ENCODE measurements around the gene NECTIN4. TPM values are rescaled to one million over a fixed set of nuclear protein-coding genes. Genes with fewer than 3 reads are reported as not detected.

Gene NECTIN4
- total and polyA plus RNA-seq, 2 of the 13 experiments (the other 11 are each of a cell fraction or from before 2014, with no cell fraction given) = 5.9 to 12.4 TPM

DNA sequence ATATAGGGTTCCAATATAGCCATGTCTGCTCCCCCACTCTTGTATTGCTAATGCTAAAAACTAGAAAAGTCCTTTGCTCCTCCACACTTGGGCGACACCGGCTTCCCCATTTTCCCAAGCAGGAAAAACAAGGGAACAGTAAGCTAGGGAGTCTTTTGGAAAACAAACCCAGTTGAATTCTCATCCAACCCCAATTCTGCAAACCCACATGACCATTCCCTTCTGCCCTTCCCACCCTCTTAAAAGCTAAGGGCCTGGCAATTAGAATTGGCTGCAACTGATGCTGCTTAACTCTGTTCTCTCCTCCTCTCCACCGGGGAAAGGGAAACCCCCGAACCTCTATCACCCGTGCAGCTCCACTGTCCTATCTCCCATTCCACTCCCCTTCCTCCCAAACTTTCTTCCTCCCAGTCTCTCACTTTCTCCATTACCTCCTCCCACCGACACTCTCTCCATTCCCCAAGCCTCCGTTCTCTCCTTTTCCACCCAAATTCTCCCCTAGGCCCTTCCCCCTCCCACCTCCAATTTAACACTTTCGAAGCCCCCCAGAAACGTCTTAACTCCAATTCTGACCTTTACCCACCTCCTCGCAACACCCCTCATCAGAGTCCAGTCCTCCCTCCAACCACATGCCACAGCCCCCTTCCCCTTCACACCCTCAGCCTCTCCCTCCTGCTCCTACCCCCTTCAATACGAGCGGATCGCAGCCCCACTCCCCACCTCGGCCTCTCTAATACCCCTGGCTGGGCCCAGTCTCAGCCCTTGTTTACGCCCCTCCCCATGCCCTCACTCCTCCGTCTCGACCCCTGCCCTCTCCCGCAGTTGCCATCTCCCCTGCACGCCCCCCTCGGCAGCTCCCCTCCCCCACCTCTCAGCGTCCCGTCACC lies 42.4 kb upstream of the NECTIN4 start (continued):
- TF ChIP-seq AGO1 (IDR thresholded peaks at IDR 0.05; ENCODE audit: low read depth, low read length, poor library complexity, severe bottlenecking) (no peak), TFDP2 (CRISPR knock-in tag; IDR thresholded peaks at IDR 0.05) (no peak), ZFP36L1 (CRISPR knock-in tag; IDR thresholded peaks at IDR 0.05) (0 out of 2 replicates have a peak, but pooled peaks have one; percentile 25), JUNB (CRISPR knock-in tag; IDR thresholded peaks at IDR 0.05; ENCODE audit: borderline replicate concordance) (peak; percentile 33; the same call in 1 of the 2 replicates), NBN (conservative IDR thresholded peaks at IDR 0.05) (no peak), ZNF430 (CRISPR knock-in tag; IDR thresholded peaks at IDR 0.05) (no peak), ARNT2 (CRISPR knock-in tag; IDR thresholded peaks at IDR 0.05; ENCODE audit: low read depth) (peak; percentile 30; the same call in 1 of the 2 replicates), MIER2 (CRISPR knock-in tag; IDR thresholded peaks at IDR 0.05) (no peak), LCORL (IDR thresholded peaks at IDR 0.05) (no peak), LCORL (CRISPR knock-in tag; IDR thresholded peaks at IDR 0.05) (0 out of 2 replicates have a peak, but pooled peaks have one; percentile 9), ZNF557 (CRISPR knock-in tag; IDR thresholded peaks at IDR 0.05) (no peak), ZNF605 (CRISPR knock-in tag; IDR thresholded peaks at IDR 0.05) (no peak), ZNF749 (CRISPR knock-in tag; IDR thresholded peaks at IDR 0.05; ENCODE audit: borderline replicate concordance) (0 out of 2 replicates have a peak, but pooled peaks have one; percentile 63), ZFP90 (CRISPR knock-in tag; IDR thresholded peaks at IDR 0.05; ENCODE audit: borderline replicate concordance) (no peak), EEA1 (CRISPR knock-in tag; IDR thresholded peaks at IDR 0.05; ENCODE audit: borderline replicate concordance) (0 out of 2 replicates have a peak, but pooled peaks have one; percentile 52), ZNF691 (CRISPR knock-in tag; IDR thresholded peaks at IDR 0.05; ENCODE audit: borderline replicate concordance, low read depth) (no peak), CENPX (CRISPR knock-in tag; IDR thresholded peaks at IDR 0.05) (no peak)
- TF ChIP-seq, protein P1, sequence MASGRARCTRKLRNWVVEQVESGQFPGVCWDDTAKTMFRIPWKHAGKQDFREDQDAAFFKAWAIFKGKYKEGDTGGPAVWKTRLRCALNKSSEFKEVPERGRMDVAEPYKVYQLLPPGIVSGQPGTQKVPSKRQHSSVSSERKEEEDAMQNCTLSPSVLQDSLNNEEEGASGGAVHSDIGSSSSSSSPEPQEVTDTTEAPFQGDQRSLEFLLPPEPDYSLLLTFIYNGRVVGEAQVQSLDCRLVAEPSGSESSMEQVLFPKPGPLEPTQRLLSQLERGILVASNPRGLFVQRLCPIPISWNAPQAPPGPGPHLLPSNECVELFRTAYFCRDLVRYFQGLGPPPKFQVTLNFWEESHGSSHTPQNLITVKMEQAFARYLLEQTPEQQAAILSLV (CRISPR knock-in tag; IDR thresholded peaks at IDR 0.05; ENCODE audit: borderline replicate concordance) = 0 out of 2 replicates have a peak, but pooled peaks have one; percentile 21

Data from HepG2 (cell line).